ENCODE results near the gene TMEM115. TPM values are rescaled to one million over a fixed set of nuclear protein-coding genes. Genes with fewer than 3 reads are reported as not detected.

Gene TMEM115
- total RNA-seq, 1 donor from 2014 or later = 51.1 TPM

DNA sequence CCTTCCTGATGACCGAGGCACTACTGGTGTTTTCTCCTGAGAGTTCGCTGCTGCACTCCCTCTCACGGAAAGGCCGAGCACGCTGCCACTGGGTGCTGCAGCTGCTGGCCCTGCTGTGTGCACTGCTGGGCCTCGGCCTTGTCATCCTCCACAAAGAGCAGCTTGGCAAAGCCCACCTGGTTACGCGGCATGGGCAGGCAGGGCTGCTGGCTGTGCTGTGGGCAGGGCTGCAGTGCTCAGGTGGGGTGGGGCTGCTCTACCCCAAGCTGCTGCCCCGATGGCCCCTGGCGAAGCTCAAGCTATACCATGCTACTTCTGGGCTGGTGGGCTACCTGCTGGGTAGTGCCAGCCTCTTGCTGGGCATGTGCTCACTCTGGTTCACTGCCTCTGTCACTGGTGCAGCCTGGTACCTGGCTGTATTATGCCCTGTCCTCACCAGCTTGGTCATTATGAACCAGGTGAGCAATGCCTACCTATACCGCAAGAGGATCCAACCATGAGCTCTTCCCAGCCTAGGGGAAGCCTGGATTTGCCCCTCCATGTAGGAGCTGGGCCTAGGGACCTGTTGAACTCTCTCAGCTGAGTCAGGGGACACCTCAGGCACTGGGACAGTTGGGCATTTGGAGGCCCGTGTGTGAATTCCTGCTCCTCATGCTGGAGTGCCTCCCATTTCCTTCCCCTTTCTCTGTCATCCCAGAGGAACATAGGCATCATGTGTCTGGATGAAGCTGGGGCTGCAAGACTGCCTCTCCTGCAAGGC, 5.9 kb downstream of the TMEM115 start:
- no peak overlapping the region for H3K4me3 ChIP-seq
- H3K36me3 ChIP-seq = peaks cover 0 to 26% of the 10 kb centered on the region in 2 donors
- intact Hi-C loops (cut with DNase I) = no loop called here
- no peak overlapping the region for H3K27ac ChIP-seq
- peaks cover 64% of the 10 kb centered on the region for H3K4me1 ChIP-seq
- TF ChIP-seq, protein P1, sequence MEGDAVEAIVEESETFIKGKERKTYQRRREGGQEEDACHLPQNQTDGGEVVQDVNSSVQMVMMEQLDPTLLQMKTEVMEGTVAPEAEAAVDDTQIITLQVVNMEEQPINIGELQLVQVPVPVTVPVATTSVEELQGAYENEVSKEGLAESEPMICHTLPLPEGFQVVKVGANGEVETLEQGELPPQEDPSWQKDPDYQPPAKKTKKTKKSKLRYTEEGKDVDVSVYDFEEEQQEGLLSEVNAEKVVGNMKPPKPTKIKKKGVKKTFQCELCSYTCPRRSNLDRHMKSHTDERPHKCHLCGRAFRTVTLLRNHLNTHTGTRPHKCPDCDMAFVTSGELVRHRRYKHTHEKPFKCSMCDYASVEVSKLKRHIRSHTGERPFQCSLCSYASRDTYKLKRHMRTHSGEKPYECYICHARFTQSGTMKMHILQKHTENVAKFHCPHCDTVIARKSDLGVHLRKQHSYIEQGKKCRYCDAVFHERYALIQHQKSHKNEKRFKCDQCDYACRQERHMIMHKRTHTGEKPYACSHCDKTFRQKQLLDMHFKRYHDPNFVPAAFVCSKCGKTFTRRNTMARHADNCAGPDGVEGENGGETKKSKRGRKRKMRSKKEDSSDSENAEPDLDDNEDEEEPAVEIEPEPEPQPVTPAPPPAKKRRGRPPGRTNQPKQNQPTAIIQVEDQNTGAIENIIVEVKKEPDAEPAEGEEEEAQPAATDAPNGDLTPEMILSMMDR (IDR thresholded peaks at IDR 0.05) = no peak
- no peak for TF ChIP-seq POLR2AphosphoS5 (IDR thresholded peaks at IDR 0.05; ENCODE audit: insufficient read depth in 1 of 2, low read depth in 1 of 2)
- H3K27me3 ChIP-seq = no peaks in the 10 kb centered on the region
- H3K9me3 ChIP-seq = no peaks in the 10 kb centered on the region
- no peak for DNase-seq (ENCODE audit: extremely low spot score in 2 of 2)

DNA sequence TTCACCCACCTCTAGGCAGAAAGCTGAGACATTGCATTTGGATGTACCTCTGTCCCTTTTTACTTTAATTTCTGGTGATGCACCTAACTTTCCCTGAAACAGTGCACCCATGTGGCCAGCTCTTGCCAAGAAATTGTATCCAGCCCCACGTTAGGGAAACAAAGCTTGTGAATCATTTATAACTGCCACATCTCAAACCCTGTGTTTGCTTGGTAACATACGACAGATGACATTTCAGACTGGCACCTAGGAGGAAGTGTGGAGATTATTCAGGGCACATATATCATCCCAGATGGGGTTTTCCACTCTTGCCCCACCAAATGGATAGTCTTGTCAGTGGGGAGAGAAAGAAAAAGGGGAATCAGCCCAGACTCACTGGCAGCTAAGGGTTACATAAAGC, 6.5 kb downstream of the TMEM115 start:
- Histone ChIP-seq H3K36me3 (peaks cover 0 to 31% of the 10 kb centered on the region in 2 donors), H3K4me1 (peaks cover 58% of the 10 kb centered on the region), H3K27ac (no peak overlapping the region), H3K9me3 (no peaks in the 10 kb centered on the region), H3K27me3 (no peaks in the 10 kb centered on the region), H3K4me3 (no peak overlapping the region)
- TF ChIP-seq, protein P1 (IDR thresholded peaks at IDR 0.05) = no peak
- TF ChIP-seq POLR2A (IDR thresholded peaks at IDR 0.05) = no peak
- no peak for TF ChIP-seq POLR2AphosphoS5 (IDR thresholded peaks at IDR 0.05; ENCODE audit: insufficient read depth in 1 of 2, low read depth in 1 of 2)
- intact Hi-C loops (cut with DNase I) = no loop called here
- DNase-seq (ENCODE audit: extremely low spot score in 2 of 2) = no peak

DNA sequence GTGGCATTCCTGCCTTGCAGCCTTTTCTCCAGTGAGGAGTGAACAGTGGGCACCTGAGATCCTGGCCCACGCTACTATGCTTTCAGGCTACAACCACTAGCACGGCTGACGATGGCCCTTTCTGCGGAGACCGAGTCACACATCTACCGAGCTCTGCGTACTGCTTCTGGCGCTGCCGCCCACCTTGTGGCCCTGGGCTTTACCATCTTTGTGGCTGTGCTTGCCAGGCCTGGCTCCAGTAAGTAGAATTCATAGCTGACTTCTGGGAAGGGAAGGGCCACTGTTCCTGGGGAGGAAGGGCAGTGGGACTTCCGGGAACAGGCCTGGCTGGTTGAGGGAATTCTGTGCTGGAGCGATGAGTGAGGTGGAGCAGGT, 8.0 kb downstream of the TMEM115 start:
- no peak for TF ChIP-seq POLR2A (IDR thresholded peaks at IDR 0.05)
- no peak for TF ChIP-seq POLR2AphosphoS5 (IDR thresholded peaks at IDR 0.05; ENCODE audit: insufficient read depth in 1 of 2, low read depth in 1 of 2)
- TF ChIP-seq, protein P1 (IDR thresholded peaks at IDR 0.05) = no peak
- no peaks in the 10 kb centered on the region for H3K9me3 ChIP-seq
- no peak for DNase-seq (ENCODE audit: extremely low spot score in 2 of 2)
- peaks cover 43% of the 10 kb centered on the region for H3K4me1 ChIP-seq
- intact Hi-C loops (cut with DNase I) = no loop called here
- peaks cover 0 to 31% of the 10 kb centered on the region in 2 donors for H3K36me3 ChIP-seq
- no peaks in the 10 kb centered on the region for H3K27me3 ChIP-seq
- peak overlapping the region; percentile 90 for H3K27ac ChIP-seq
- H3K4me3 ChIP-seq = peak overlapping the region; percentile 59 to 60

DNA sequence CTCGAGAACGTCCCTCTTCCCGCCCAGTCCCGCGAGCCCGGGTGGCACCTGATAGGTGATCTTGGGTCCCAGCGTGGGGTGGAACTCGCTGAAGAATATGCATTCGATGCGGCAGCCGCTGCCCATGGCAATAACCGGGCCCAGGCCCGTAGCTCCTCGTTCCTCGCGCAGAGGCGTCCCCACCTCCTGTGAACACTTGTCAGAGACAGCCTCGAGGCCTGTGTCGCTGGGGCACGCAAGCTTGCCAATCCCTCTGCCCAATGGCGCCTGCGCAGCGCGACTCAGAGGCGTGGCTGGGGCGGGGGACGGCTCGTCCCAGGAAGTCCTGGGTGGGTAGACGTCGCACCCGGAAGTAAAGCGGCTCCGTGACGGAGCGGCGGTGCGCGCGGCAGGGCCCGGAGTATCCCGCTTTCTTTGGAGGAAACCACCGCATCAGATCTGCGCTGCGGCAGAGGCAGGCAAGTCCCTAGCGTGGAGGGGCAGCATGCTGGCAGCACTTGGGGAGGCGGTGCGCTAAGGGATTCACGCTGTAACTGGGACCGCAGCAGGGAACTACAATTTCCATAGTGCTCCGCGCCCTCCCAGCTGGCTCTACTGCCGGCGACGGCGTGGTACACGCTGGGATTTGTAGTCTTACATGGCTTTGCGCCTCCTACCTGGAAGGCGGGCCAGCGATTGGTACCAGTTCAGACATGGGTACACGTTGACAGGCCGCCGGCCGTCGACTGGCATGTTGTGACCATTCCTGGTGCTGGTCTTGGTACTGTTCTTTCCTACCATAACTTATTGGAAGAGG, 8.6 kb downstream of the TMEM115 start, which contains the start of the genes CYB561D2 and NPRL2:
Gene CYB561D2 (plus strand): TSS at position 336 of the 796 bp plus-strand sequence. CDS start 572 bp downstream, outside the sequence.
Gene NPRL2 (minus strand): TSS at position 249 of the 796 bp plus-strand sequence. CDS start 123 bp downstream, at position 126.
- peak; percentile 97 to 99 for DNase-seq (ENCODE audit: extremely low spot score in 2 of 2)
- peaks cover 43% of the 10 kb centered on the region for H3K4me1 ChIP-seq
- H3K27ac ChIP-seq = peak within 1 kb of the TSS; percentile 90
- intact Hi-C loops (cut with DNase I) = no loop called here
- TF ChIP-seq, protein P1 (IDR thresholded peaks at IDR 0.05) = no peak
- TF ChIP-seq POLR2A (IDR thresholded peaks at IDR 0.05) = peak in 1 of 2 donors; percentile 64
- peak; percentile 97 for TF ChIP-seq POLR2AphosphoS5 (IDR thresholded peaks at IDR 0.05; ENCODE audit: insufficient read depth in 1 of 2, low read depth in 1 of 2)
- no peaks in the 10 kb centered on the region for H3K27me3 ChIP-seq
- H3K4me3 ChIP-seq = peak within 1 kb of the TSS; percentile 59 to 60
- H3K9me3 ChIP-seq = no peaks in the 10 kb centered on the region
- peaks cover 0 to 31% of the 10 kb centered on the region in 2 donors for H3K36me3 ChIP-seq
